HG02798 (cell line): ENCODE results near the gene CDH4.

Source experiments
- ATAC-seq: cut with Tn5 transposase; IDR thresholded peaks from one replicate; pipeline ENCODE4 v1.9.1; 2021; ENCODE audit warnings: mild to moderate bottlenecking; ENCODE audit not compliant: unreplicated experiment, poor library complexity

Gene CDH4

GRCh38 chr20:61931476-61932198, 679.6 kb downstream of the CDH4 start:
- ATAC-seq, result no peak

- ATAC-seq, result no peak
These were observed 680.1 kb downstream of the CDH4 start for GRCh38 chr20:61932199-61932592.

- no peak for ATAC-seq
These were observed 680.8 kb downstream of the CDH4 start for GRCh38 chr20:61932711-61933480.

- no peak for ATAC-seq
These were observed 681.5 kb downstream of the CDH4 start for GRCh38 chr20:61933481-61933950.

- no peak for ATAC-seq
These were observed 682.1 kb downstream of the CDH4 start for GRCh38 chr20:61933951-61934715.

- no peak for ATAC-seq
These were observed 682.9 kb downstream of the CDH4 start for GRCh38 chr20:61934716-61935530.

GRCh38 chr20:61935926-61936700, 684.1 kb downstream of the CDH4 start:
- no peak for ATAC-seq

- ATAC-seq, result no peak
These were observed 684.7 kb downstream of the CDH4 start for GRCh38 chr20:61936701-61937131.

- ATAC-seq, result no peak
These were observed 685.3 kb downstream of the CDH4 start for GRCh38 chr20:61937146-61937962.

GRCh38 chr20:61937963-61938838, 686.1 kb downstream of the CDH4 start:
- ATAC-seq, result no peak

GRCh38 chr20:61938839-61939690, 687.0 kb downstream of the CDH4 start:
- no peak for ATAC-seq

- ATAC-seq, result no peak
These were observed 687.8 kb downstream of the CDH4 start for GRCh38 chr20:61939691-61940360.

- no peak for ATAC-seq
These were observed 688.4 kb downstream of the CDH4 start for GRCh38 chr20:61940491-61940890.

- ATAC-seq, result no peak
These were observed 689.1 kb downstream of the CDH4 start for GRCh38 chr20:61940976-61941720.

GRCh38 chr20:61941721-61942405, 689.8 kb downstream of the CDH4 start:
- ATAC-seq, result no peak
